Liver (tissue), 3 donors: ENCODE measurements around the gene CA6.

Source experiments
- FOXA1 ChIP-seq: IDR thresholded peaks from 2 replicates; pipeline ENCODE4 v1.6.1; 2016; ENCODE audit warnings: antibody characterized with exemption
- HNF4A ChIP-seq, 2 donors: conservative IDR thresholded peaks; 2 replicates each; pipeline ENCODE4 v1.6.1; 2016; ENCODE audit warnings: antibody characterized with exemption in 2 of 2, mild to moderate bottlenecking in 2 of 2
- JUND ChIP-seq, 2 donors: IDR thresholded peaks; 2 replicates each; pipeline ENCODE4 v1.6.1; 2016; ENCODE audit warnings: antibody characterized with exemption in 2 of 2
- NR2F2 ChIP-seq: IDR thresholded peaks from 2 replicates; pipeline ENCODE4 v1.6.1; 2016; ENCODE audit warnings: antibody characterized with exemption
- RAD21 ChIP-seq, 2 donors: IDR thresholded peaks; 2 replicates each; pipeline ENCODE4 v1.6.1; 2016; ENCODE audit warnings: antibody characterized with exemption in 2 of 2, mild to moderate bottlenecking in 2 of 2
- SP1 ChIP-seq: IDR thresholded peaks from 2 replicates; pipeline ENCODE4 v1.6.1; 2018; ENCODE audit warnings: antibody characterized with exemption, mild to moderate bottlenecking
- YY1 ChIP-seq: IDR thresholded peaks from 2 replicates; pipeline ENCODE4 v1.6.1; 2016; ENCODE audit warnings: antibody characterized with exemption, mild to moderate bottlenecking
- TF ChIP-seq, protein P1 (sequence below): fragments of 150-350 bp; IDR thresholded peaks from 2 replicates; pipeline ENCODE4 v1.5.1; 2017; ENCODE audit warnings: improper control_type of control experiment, low read depth, low read length; ENCODE audit not compliant: missing input control
- TF ChIP-seq, protein P2 (sequence below): IDR thresholded peaks from 2 replicates; pipeline ENCODE4 v1.6.1; 2016; ENCODE audit warnings: antibody characterized with exemption
- TF ChIP-seq, protein P3 (sequence below): IDR thresholded peaks from 2 replicates; pipeline ENCODE4 v1.6.1; 2016; ENCODE audit warnings: antibody characterized with exemption
- TF ChIP-seq, protein P4 (sequence below): IDR thresholded peaks from 2 replicates; pipeline ENCODE4 v1.6.1; 2016; ENCODE audit warnings: antibody characterized with exemption
- donor health status: healthy.
- donor health status: healthy.

DNA sequence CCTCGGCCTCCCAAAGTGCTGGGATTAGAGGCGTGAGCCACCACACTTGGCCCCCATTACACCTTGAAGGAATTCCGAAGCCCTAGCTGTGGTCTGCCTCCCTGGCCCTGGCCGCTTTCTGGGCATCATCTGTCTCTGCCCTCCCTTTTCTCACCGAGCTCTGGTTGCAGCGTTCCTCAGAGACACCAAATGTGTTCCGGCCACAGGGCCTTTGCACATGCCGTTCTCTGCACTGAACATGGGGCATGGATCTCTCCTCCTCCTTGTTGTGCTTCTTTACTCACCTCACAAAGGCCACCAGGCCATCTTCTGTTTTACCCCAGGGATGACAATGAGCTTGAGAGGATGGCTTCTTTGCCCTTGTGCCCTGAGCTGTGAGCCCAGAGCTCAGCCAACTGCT is 39.3 kb downstream of the CA6 start:
- TF ChIP-seq FOXA1 (no peak), JUND (IDR thresholded peaks at IDR 0.05) (no peak), RAD21 (IDR thresholded peaks at IDR 0.05) (no peak), YY1 (no peak), SP1 (no peak), HNF4A (conservative IDR thresholded peaks at IDR 0.05) (no peak), NR2F2 (no peak)
- TF ChIP-seq, protein P1, sequence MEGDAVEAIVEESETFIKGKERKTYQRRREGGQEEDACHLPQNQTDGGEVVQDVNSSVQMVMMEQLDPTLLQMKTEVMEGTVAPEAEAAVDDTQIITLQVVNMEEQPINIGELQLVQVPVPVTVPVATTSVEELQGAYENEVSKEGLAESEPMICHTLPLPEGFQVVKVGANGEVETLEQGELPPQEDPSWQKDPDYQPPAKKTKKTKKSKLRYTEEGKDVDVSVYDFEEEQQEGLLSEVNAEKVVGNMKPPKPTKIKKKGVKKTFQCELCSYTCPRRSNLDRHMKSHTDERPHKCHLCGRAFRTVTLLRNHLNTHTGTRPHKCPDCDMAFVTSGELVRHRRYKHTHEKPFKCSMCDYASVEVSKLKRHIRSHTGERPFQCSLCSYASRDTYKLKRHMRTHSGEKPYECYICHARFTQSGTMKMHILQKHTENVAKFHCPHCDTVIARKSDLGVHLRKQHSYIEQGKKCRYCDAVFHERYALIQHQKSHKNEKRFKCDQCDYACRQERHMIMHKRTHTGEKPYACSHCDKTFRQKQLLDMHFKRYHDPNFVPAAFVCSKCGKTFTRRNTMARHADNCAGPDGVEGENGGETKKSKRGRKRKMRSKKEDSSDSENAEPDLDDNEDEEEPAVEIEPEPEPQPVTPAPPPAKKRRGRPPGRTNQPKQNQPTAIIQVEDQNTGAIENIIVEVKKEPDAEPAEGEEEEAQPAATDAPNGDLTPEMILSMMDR = no peak
- TF ChIP-seq, protein P2, sequence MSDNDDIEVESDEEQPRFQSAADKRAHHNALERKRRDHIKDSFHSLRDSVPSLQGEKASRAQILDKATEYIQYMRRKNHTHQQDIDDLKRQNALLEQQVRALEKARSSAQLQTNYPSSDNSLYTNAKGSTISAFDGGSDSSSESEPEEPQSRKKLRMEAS = no peak
- TF ChIP-seq, protein P3, sequence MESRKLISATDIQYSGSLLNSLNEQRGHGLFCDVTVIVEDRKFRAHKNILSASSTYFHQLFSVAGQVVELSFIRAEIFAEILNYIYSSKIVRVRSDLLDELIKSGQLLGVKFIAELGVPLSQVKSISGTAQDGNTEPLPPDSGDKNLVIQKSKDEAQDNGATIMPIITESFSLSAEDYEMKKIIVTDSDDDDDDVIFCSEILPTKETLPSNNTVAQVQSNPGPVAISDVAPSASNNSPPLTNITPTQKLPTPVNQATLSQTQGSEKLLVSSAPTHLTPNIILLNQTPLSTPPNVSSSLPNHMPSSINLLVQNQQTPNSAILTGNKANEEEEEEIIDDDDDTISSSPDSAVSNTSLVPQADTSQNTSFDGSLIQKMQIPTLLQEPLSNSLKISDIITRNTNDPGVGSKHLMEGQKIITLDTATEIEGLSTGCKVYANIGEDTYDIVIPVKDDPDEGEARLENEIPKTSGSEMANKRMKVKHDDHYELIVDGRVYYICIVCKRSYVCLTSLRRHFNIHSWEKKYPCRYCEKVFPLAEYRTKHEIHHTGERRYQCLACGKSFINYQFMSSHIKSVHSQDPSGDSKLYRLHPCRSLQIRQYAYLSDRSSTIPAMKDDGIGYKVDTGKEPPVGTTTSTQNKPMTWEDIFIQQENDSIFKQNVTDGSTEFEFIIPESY = no peak
- TF ChIP-seq, protein P4, sequence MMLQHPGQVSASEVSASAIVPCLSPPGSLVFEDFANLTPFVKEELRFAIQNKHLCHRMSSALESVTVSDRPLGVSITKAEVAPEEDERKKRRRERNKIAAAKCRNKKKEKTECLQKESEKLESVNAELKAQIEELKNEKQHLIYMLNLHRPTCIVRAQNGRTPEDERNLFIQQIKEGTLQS = no peak
